H1 (cell line): ENCODE results near the gene CSF2RB. TPM values are rescaled to one million over a fixed set of nuclear protein-coding genes. Genes with fewer than 3 reads are reported as not detected.

Experiments used
- CBX8 ChIP-seq: fragments of 300-800, 300-1000 bp; sonication (generic); IDR thresholded peaks from 2 replicates; pipeline ENCODE4 v1.7.1; 2016; ENCODE audit warnings: low read depth, low read length, borderline replicate concordance
- CHD2 ChIP-seq: IDR thresholded peaks from 2 replicates; pipeline ENCODE4 v1.6.1; 2012; ENCODE audit warnings: low read length, improper control_type of control experiment
- EP300 ChIP-seq, 2 experiments: IDR thresholded peaks; 1 replicate in 1 of 2; 2 replicates in 1 of 2; pipeline ENCODE4 v1.6.1; 2011 to 2012; ENCODE audit warnings: low read depth in 2 of 2, low read length in 2 of 2, mild to moderate bottlenecking in 2 of 2, borderline replicate concordance in 1 of 2, inconsistent platforms in 1 of 2, moderate library complexity in 1 of 2
- KDM4A ChIP-seq: IDR thresholded peaks from one replicate; pipeline ENCODE4 v1.7.1; 2012; ENCODE audit warnings: low read depth, mild to moderate bottlenecking, moderate library complexity, low read length, inconsistent platforms; ENCODE audit not compliant: severe bottlenecking
- RFX5 ChIP-seq: IDR thresholded peaks from 2 replicates; pipeline ENCODE4 v1.6.1; 2011; ENCODE audit warnings: low read depth, low read length, improper control_type of control experiment, borderline replicate concordance
- RNF2 ChIP-seq: fragments of 200-900, 300-1000 bp; sonication (generic); IDR thresholded peaks from 2 replicates; pipeline ENCODE4 v1.7.1; 2016; ENCODE audit warnings: borderline replicate concordance, low read depth, mild to moderate bottlenecking, antibody characterized with exemption, low read length; ENCODE audit not compliant: poor library complexity, severe bottlenecking; ENCODE audit errors: missing control alignments
- YY1 ChIP-seq: IDR thresholded peaks from 2 replicates; pipeline ENCODE4 v1.6.1; 2011; ENCODE audit warnings: low read depth, mild to moderate bottlenecking, low read length
- polyA plus RNA-seq, 7 experiments: library from polyadenylated mRNA; depleted of rRNA in 3 of 7; stranded (reverse) in 5 of 7; unstranded in 2 of 7; fragments of >200 nt in 5 of 7; fragments of 200-250 nt in 2 of 7; gene quantifications; 1 replicate in 5 of 7; 2 replicates in 1 of 7; 4 replicates in 1 of 7; pipeline versions ENCODE4 v1.2.1 to v1.2.3, GENCODE V29; 2011 to 2013; ENCODE audit warnings: missing spikeins in 2 of 7, mixed read lengths in 2 of 7
- total RNA-seq: library from RNA; stranded (reverse); fragmentation: NEBNext Ultra II Directional; extraction: Animal tissue kit (Norgen Biotek cat#: 25700); gene quantifications from 2 replicates; pipeline ENCODE4 v1.2.1, GENCODE V29; 2021

Gene CSF2RB
- total and polyA plus RNA-seq, 2 of the 8 experiments (the other 6 are each of a cell fraction or from before 2014, with no cell fraction given), result not detected

- TF ChIP-seq KDM4A (no peak), CBX8 (no peak), RNF2 (no peak), RFX5 (no peak), YY1 (no peak), EP300 (IDR thresholded peaks at IDR 0.05; ENCODE audit: borderline replicate concordance in 1 of 2, low read depth in 2 of 2, low read length in 2 of 2) (no peak), CHD2 (no peak)
These were observed 24.0 kb downstream of the CSF2RB start (continued) for GRCh38 chr22:36937319-36938027.
